Measurements from ENCODE around the gene DUSP21.

DNA sequence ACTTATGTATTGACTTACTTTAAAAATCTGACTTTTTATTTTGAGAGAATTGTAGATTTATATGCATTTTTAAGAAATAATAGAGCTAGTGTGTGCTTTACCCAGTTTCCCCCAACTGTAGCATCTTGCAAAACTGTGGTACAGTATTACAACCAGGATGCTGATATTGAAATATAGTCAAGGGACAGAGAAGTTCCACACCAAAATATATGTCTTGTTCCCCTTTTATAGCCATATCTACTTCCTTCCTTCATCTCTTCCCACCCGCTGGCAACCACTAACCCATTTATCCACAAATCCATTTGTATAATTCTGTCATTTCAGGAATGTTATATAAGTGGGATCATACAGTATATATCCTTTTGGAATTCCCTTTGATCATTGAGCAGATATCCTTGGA lies 46.0 kb downstream of the DUSP21 start:
- TF ChIP-seq CTCF (IDR thresholded peaks at IDR 0.05 in 4 of 5, conservative IDR thresholded peaks at IDR 0.05 in 1 of 5), result no peak
- no peak for TF ChIP-seq POLR2A (IDR thresholded peaks at IDR 0.05)

Data from gastrocnemius medialis (tissue), 4 donors.